Neural progenitor cell (in vitro differentiated cells): ENCODE data around the gene ACD. TPM values are rescaled to one million over a fixed set of nuclear protein-coding genes. Genes with fewer than 3 reads are reported as not detected.

ENCODE experiments used
- DNase-seq: peaks from one replicate; pipeline ENCODE4 v3.0.0-alpha.2; 2016; ENCODE audit warnings: low spot score
- H2AFZ ChIP-seq: fragments of 200-600 bp; sonication (generic); replicated peaks from 2 replicates; pipeline ENCODE4 v1.6.1; 2016; ENCODE audit warnings: antibody characterized with exemption
- H3F3A ChIP-seq: fragments of 200-600 bp; sonication (generic); 2 replicates; pipeline ENCODE4 v1.6.1; 2016; ENCODE audit warnings: antibody characterized with exemption, low read depth
- H3K27ac ChIP-seq: fragments of 200-600 bp; sonication (generic); 2 replicates; pipeline ENCODE4 v1.5.1; 2016; ENCODE audit warnings: mild to moderate bottlenecking
- H3K27me3 ChIP-seq: fragments of 200-600 bp; sonication (generic); 2 replicates; pipeline ENCODE4 v1.6.1; 2016; ENCODE audit warnings: mild to moderate bottlenecking, moderate library complexity
- H3K36me3 ChIP-seq: fragments of 200-600 bp; sonication (generic); 2 replicates; pipeline ENCODE4 v1.5.1; 2016
- H3K4me1 ChIP-seq: fragments of 200-600 bp; sonication (generic); 2 replicates; pipeline ENCODE4 v1.6.1; 2016; ENCODE audit warnings: mixed run types
- H3K4me2 ChIP-seq: fragments of 200-600 bp; sonication (generic); 2 replicates; pipeline ENCODE4 v1.6.1; 2016
- H3K4me3 ChIP-seq: fragments of 200-600 bp; sonication (generic); 2 replicates; pipeline ENCODE4 v1.5.1; 2016
- H3K79me2 ChIP-seq: fragments of 200-600 bp; sonication (generic); 2 replicates; pipeline ENCODE4 v1.6.1; 2016; ENCODE audit warnings: low read depth
- H3K9ac ChIP-seq: fragments of 200-600 bp; sonication (generic); 2 replicates; pipeline ENCODE4 v1.6.1; 2016
- H3K9me3 ChIP-seq: fragments of 200-600 bp; sonication (generic); 2 replicates; pipeline ENCODE4 v1.5.1; 2016; ENCODE audit warnings: low read depth
- H4K20me1 ChIP-seq: fragments of 200-600 bp; sonication (generic); 2 replicates; pipeline ENCODE4 v1.6.1; 2016; ENCODE audit warnings: low read depth
- H3K27ac Mint-ChIP-seq: 3 replicates; pipeline ENCODE4 v1.8.0; 2021; ENCODE audit warnings: mixed read lengths
- H3K27me3 Mint-ChIP-seq: 2 replicates; pipeline ENCODE4 v1.8.0; 2022; ENCODE audit warnings: low read depth, mild to moderate bottlenecking, inconsistent platforms, moderate library complexity, mixed read lengths; ENCODE audit not compliant: insufficient read depth
- H3K36me3 Mint-ChIP-seq: 3 replicates; pipeline ENCODE4 v1.8.0; 2021; ENCODE audit warnings: mixed read lengths
- H3K4me1 Mint-ChIP-seq: 3 replicates; pipeline ENCODE4 v1.8.0; 2021; ENCODE audit warnings: mixed read lengths
- H3K4me3 Mint-ChIP-seq: 3 replicates; pipeline ENCODE4 v1.8.0; 2021; ENCODE audit warnings: mild to moderate bottlenecking, moderate library complexity, mixed read lengths
- H3K9me3 Mint-ChIP-seq: 3 replicates; pipeline ENCODE4 v1.8.0; 2020; ENCODE audit warnings: mixed read lengths
- EZH2 ChIP-seq: fragments of 200-600 bp; sonication (generic); IDR thresholded peaks from 2 replicates; pipeline ENCODE4 v1.6.1; 2017; ENCODE audit warnings: antibody characterized with exemption, mild to moderate bottlenecking, moderate library complexity
- EZH2phosphoT487 ChIP-seq: fragments of 200-600 bp; sonication (generic); IDR thresholded peaks from 2 replicates; pipeline ENCODE4 v1.6.1; 2017; ENCODE audit warnings: antibody characterized with exemption
- total RNA-seq: library from RNA; depleted of rRNA; stranded (reverse); fragments of >200 nt; gene quantifications from 2 replicates; pipeline ENCODE4 v1.2.3, GENCODE V29; 2015; ENCODE audit warnings: low replicate concordance
- TF ChIP-seq, protein P1 (sequence below): fragments of 200-600 bp; sonication (generic); IDR thresholded peaks from 2 replicates; pipeline ENCODE4 v1.5.1; 2017; ENCODE audit warnings: antibody characterized with exemption, mild to moderate bottlenecking

ACD gene
- total RNA-seq, 1 donor from 2014 or later = 11.5 TPM

GRCh38 chr16:67662653-67663010, 2.6 kb upstream of the ACD start:
- TF ChIP-seq EZH2 = no peak
- TF ChIP-seq, protein P1, sequence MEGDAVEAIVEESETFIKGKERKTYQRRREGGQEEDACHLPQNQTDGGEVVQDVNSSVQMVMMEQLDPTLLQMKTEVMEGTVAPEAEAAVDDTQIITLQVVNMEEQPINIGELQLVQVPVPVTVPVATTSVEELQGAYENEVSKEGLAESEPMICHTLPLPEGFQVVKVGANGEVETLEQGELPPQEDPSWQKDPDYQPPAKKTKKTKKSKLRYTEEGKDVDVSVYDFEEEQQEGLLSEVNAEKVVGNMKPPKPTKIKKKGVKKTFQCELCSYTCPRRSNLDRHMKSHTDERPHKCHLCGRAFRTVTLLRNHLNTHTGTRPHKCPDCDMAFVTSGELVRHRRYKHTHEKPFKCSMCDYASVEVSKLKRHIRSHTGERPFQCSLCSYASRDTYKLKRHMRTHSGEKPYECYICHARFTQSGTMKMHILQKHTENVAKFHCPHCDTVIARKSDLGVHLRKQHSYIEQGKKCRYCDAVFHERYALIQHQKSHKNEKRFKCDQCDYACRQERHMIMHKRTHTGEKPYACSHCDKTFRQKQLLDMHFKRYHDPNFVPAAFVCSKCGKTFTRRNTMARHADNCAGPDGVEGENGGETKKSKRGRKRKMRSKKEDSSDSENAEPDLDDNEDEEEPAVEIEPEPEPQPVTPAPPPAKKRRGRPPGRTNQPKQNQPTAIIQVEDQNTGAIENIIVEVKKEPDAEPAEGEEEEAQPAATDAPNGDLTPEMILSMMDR = no peak
- no peak for TF ChIP-seq EZH2phosphoT487

DNA sequence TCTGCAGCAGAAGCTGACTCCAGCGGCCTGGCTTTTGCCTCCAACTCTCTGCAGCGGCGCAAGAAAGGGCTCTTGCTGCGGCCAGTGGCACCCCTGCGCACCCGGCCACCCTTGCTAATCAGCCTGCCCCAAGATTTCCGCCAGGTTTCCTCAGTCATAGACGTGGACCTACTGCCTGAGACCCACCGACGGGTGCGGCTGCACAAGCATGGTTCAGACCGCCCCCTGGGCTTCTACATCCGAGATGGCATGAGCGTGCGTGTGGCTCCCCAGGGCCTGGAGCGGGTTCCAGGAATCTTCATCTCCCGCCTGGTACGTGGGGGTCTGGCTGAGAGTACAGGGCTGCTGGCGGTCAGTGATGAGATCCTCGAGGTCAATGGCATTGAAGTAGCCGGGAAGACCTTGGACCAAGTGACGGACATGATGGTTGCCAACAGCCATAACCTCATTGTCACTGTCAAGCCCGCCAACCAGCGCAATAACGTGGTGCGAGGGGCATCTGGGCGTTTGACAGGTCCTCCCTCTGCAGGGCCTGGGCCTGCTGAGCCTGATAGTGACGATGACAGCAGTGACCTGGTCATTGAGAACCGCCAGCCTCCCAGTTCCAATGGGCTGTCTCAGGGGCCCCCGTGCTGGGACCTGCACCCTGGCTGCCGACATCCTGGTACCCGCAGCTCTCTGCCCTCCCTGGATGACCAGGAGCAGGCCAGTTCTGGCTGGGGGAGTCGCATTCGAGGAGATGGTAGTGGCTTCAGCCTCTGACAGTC, 2.0 kb upstream of the ACD start:
- H3K4me3 Mint-ChIP-seq = peak overlapping the region; percentile 94
- peaks cover 16% of the 10 kb centered on the region for H3K4me1 ChIP-seq
- H4K20me1 ChIP-seq = peaks cover 64% of the 10 kb centered on the region
- peaks cover 24% of the 10 kb centered on the region for H3F3A ChIP-seq
- H3K9ac ChIP-seq = no peak overlapping the region
- H3K4me3 ChIP-seq = peak overlapping the region; percentile 77
- TF ChIP-seq EZH2phosphoT487 (no peak), EZH2 (no peak)
- TF ChIP-seq, protein P1 = no peak
- peaks cover 10% of the 10 kb centered on the region for H3K36me3 Mint-ChIP-seq
- H3K36me3 ChIP-seq = no peaks in the 10 kb centered on the region
- H3K4me1 Mint-ChIP-seq = peaks cover 25% of the 10 kb centered on the region
- H2AFZ ChIP-seq = no peak overlapping the region
- H3K9me3 Mint-ChIP-seq = no peaks in the 10 kb centered on the region
- no peak overlapping the region for H3K27ac Mint-ChIP-seq
- H3K27me3 ChIP-seq = peaks cover 6% of the 10 kb centered on the region
- DNase-seq = no peak
- no peak overlapping the region for H3K27ac ChIP-seq
- H3K79me2 ChIP-seq = peaks cover 8% of the 10 kb centered on the region
- H3K9me3 ChIP-seq = no peaks in the 10 kb centered on the region
- H3K27me3 Mint-ChIP-seq = peaks cover 1% of the 10 kb centered on the region
- peak overlapping the region; percentile 79 for H3K4me2 ChIP-seq

More at GRCh38 chr16:67662653-67663010, 2.6 kb upstream of the ACD start:
- Histone ChIP-seq H3K9me3 (no peaks in the 10 kb centered on the region), H4K20me1 (peaks cover 68% of the 10 kb centered on the region), H3K4me1 (peaks cover 21% of the 10 kb centered on the region), H2AFZ (no peak overlapping the region), H3F3A (peaks cover 28% of the 10 kb centered on the region), H3K9ac (no peak overlapping the region), H3K4me2 (no peak overlapping the region), H3K27ac (no peak overlapping the region), H3K36me3 (no peaks in the 10 kb centered on the region), H3K4me3 (no peak overlapping the region), H3K79me2 (peaks cover 8% of the 10 kb centered on the region), H3K27me3 (peaks cover 8% of the 10 kb centered on the region)
- Mint-ChIP-seq H3K27me3 (peaks cover 3% of the 10 kb centered on the region), H3K4me1 (peaks cover 27% of the 10 kb centered on the region), H3K9me3 (no peaks in the 10 kb centered on the region), H3K36me3 (peaks cover 10% of the 10 kb centered on the region), H3K4me3 (peak overlapping the region; percentile 55), H3K27ac (no peak overlapping the region)
- DNase-seq = no peak

- H3K27ac ChIP-seq = no peak overlapping the region
- peak; percentile 90 for DNase-seq
Measured at GRCh38 chr16:67661101-67661761, 1.2 kb upstream of the ACD start.

More at GRCh38 chr16:67661101-67661761, 1.2 kb upstream of the ACD start:
- peaks cover 8% of the 10 kb centered on the region for H3K79me2 ChIP-seq
- no peaks in the 10 kb centered on the region for H3K9me3 Mint-ChIP-seq
- peaks cover 68% of the 10 kb centered on the region for H4K20me1 ChIP-seq
- H3F3A ChIP-seq = peaks cover 21% of the 10 kb centered on the region
- H3K4me3 Mint-ChIP-seq = peak overlapping the region; percentile 94
- no peaks in the 10 kb centered on the region for H3K36me3 ChIP-seq
- peaks cover 10% of the 10 kb centered on the region for H3K36me3 Mint-ChIP-seq
- no peak overlapping the region for H3K9ac ChIP-seq
- peak overlapping the region; percentile 72 for H2AFZ ChIP-seq
- H3K4me3 ChIP-seq = peak overlapping the region; percentile 77
- peaks cover 13% of the 10 kb centered on the region for H3K4me1 ChIP-seq
- peak overlapping the region; percentile 79 for H3K4me2 ChIP-seq
- H3K4me1 Mint-ChIP-seq = peaks cover 24% of the 10 kb centered on the region
- no peaks in the 10 kb centered on the region for H3K27me3 Mint-ChIP-seq
- no peak overlapping the region for H3K27ac Mint-ChIP-seq
- TF ChIP-seq, protein P1 = no peak
- no peak for TF ChIP-seq EZH2
- TF ChIP-seq EZH2phosphoT487 = no peak
- peaks cover 3% of the 10 kb centered on the region for H3K27me3 ChIP-seq
- H3K9me3 ChIP-seq = no peaks in the 10 kb centered on the region
